Measurements from ENCODE around the gene C6orf89.

The C6orf89 gene

DNA sequence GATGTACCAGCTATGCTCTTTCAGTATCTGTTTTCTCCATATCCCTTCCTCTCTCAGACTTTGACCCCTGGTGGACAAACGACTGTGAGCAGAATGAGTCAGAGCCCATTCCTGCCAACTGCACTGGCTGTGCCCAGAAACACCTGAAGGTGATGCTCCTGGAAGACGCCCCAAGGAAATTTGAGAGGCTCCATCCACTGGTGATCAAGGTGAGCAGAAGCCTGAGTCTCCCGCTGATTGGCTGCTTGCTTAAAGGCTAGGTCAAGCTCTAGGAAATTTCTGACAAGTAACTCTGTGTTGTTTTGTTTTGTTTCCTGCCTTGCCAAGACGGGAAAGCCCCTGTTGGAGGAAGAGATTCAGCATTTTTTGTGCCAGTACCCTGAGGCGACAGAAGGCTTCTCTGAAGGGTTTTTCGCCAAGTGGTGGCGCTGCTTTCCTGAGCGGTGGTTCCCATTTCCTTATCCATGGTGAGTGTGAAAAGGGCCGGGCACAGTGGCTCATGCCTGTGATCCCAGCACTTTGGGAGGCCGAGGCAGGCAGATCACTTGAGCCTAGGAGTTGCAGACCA lies 28.6 kb downstream of the C6orf89 start:
- Mint-ChIP-seq H3K27ac (no peak overlapping the region), H3K36me3 (peaks cover 27% of the 10 kb centered on the region), H3K27me3 (no peaks in the 10 kb centered on the region), H3K9me3 (no peaks in the 10 kb centered on the region), H3K4me3 (no peak overlapping the region), H3K4me1 (peaks cover 11% of the 10 kb centered on the region)
- no peak for ATAC-seq (ENCODE audit: low read depth)
- no peak for DNase-seq (ENCODE audit: low spot score in 2 of 2)

DNA sequence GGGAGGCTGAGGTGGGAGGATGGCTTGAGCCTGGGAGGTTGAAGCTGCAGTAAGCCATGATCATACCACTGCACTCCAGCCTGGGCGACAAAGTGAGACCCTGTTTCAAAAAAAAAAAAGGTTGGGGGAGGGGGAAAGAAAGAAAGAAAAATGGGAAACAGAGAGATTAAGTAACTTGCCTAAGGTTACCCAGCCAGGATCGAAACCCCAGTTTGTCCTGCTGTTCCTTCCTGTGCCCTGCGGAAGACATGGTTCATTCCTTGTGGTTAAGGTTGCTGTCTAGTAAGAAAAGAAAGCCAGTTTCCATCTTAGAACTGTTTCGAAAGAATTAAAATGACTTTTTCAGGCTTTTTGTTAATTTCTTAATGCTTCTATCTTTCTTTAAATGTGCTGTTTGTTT lies 29.8 kb downstream of the C6orf89 start:
- Mint-ChIP-seq H3K27ac (no peak overlapping the region), H3K36me3 (peaks cover 32% of the 10 kb centered on the region), H3K27me3 (no peaks in the 10 kb centered on the region), H3K4me3 (no peak overlapping the region), H3K4me1 (peaks cover 11% of the 10 kb centered on the region), H3K9me3 (no peaks in the 10 kb centered on the region)
- ATAC-seq (ENCODE audit: low read depth) (no peak), DNase-seq (ENCODE audit: low spot score in 2 of 2) (no peak)

DNA sequence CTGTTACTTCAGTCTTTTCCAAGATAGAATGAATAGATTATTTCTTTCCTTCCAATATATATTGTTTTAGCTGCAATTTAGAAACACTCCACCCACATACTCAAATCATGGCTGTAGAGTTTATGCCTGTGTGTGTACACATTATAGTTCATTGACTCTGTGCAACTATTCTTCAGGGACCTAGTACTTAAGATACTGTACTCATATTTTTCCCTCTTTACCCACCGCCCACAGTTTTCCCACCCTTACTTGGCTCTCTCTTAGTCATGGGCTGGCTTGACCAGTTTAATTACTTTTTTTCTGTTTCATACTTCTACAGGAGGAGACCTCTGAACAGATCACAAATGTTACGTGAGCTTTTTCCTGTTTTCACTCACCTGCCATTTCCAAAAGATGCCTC lies 30.4 kb downstream of the C6orf89 start:
- H3K4me1 Mint-ChIP-seq: peaks cover 11% of the 10 kb centered on the region
- no peaks in the 10 kb centered on the region for H3K9me3 Mint-ChIP-seq
- DNase-seq (ENCODE audit: low spot score in 2 of 2): no peak
- peaks cover 33% of the 10 kb centered on the region for H3K36me3 Mint-ChIP-seq
- no peak for ATAC-seq (ENCODE audit: low read depth)
- H3K27me3 Mint-ChIP-seq: no peaks in the 10 kb centered on the region
- H3K4me3 Mint-ChIP-seq: no peak overlapping the region
- no peak overlapping the region for H3K27ac Mint-ChIP-seq

DNA sequence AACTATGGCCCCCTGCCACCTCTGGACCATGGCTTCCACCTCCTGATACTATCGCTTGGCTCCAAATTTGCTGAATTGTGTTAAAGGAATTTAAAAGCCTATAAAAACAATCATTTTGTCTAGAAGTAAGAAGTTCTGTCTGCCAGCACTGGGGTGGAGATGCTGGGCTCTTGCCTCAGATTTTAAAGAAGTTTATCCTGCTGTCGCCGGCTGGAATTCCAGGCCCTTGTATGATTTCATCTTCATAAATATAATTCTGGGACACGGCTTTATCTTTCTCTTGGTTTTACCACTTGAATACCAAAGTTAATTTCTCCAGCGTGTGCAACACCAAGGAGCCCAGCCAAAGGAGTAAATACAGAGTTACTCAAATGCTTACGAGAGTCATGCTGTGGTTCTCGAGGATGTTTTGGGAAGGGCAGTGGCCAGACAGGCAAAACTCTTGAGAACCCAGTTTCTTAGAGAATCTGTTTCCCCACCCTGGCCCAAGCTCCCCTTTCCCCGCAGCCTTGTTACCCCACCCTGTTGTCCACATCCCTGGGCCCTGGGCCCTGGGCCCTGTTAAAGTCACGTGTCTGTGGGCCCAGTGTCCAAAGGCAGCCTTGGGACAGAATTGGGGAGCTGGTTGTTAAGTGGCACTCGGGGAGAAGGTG lies 31.9 kb downstream of the C6orf89 start:
- DNase-seq (ENCODE audit: low spot score in 2 of 2) (no peak), ATAC-seq (ENCODE audit: low read depth) (no peak)
- no peaks in the 10 kb centered on the region for H3K9me3 Mint-ChIP-seq
- no peaks in the 10 kb centered on the region for H3K4me1 Mint-ChIP-seq
- H3K27ac Mint-ChIP-seq: no peak overlapping the region
- no peak overlapping the region for H3K4me3 Mint-ChIP-seq
- H3K36me3 Mint-ChIP-seq: peaks cover 28% of the 10 kb centered on the region
- no peaks in the 10 kb centered on the region for H3K27me3 Mint-ChIP-seq

DNA sequence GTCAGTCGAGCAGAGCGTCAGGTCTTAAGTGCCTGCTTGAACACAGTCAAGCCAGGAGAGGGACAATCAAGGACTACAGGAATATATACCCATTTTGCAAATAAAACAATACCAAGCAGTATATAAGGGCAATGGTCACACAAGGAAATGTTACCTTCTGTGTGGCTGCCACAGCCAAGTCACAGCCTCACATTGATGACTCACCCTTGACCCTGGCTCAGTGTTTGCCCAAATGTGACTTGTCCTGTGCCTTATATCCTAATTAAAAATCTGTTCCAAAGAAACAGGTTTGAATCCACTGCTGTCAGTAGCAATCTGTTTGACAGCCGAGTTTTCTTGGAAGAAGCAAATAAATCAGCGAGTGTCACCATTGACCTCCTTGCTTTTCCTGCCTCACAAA lies 34.3 kb downstream of the C6orf89 start:
- no peak overlapping the region for H3K27ac Mint-ChIP-seq
- ATAC-seq (ENCODE audit: low read depth): no peak
- no peaks in the 10 kb centered on the region for H3K9me3 Mint-ChIP-seq
- H3K36me3 Mint-ChIP-seq: peaks cover 24% of the 10 kb centered on the region
- no peak for DNase-seq (ENCODE audit: low spot score in 2 of 2)
- no peaks in the 10 kb centered on the region for H3K27me3 Mint-ChIP-seq
- H3K4me1 Mint-ChIP-seq: no peaks in the 10 kb centered on the region
- H3K4me3 Mint-ChIP-seq: no peak overlapping the region

DNA sequence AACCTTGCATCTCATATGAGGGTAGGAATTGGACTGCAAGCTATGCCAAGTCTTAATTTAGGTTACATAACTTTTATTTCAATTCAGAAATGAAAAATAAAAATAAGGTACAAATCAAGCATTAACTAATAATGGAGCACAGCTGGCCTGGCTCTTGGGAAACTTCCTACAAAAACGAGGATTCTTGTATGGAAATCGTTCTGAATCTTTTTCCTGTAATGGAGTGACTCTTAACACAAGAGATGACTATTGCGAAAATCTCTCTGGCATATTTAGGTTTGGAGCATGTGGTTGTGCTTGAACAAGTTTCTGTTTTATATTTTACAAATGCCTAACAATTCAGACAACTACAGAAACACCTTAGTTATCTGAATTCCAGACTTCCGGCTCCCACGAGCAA lies 34.8 kb downstream of the C6orf89 start:
- Mint-ChIP-seq H3K36me3 (peaks cover 22% of the 10 kb centered on the region), H3K4me3 (no peak overlapping the region), H3K4me1 (no peaks in the 10 kb centered on the region), H3K27me3 (no peaks in the 10 kb centered on the region), H3K9me3 (no peaks in the 10 kb centered on the region), H3K27ac (no peak overlapping the region)
- no peak for DNase-seq (ENCODE audit: low spot score in 2 of 2)
- ATAC-seq (ENCODE audit: low read depth): no peak

DNA sequence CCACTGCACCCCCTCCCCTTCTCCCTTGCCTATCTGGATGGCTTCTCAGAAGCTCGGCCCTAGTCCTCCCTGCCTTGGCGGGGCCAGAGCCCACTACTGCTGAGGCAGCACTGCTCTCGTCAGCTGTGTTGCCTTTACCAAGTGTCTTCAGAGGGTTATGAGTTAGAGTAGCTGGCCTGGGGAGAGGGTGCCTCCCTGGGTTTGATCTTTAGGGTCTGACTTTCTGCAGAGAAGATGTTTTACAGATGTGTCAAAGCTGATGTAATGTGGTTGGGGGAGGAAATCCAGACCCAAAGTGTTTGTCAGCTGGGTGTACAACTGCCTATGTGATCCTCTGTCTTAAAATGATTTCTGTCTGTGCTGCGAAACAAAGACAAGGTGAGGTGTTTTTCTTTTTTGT lies 38.4 kb downstream of the C6orf89 start:
- Mint-ChIP-seq H3K36me3 (peaks cover 15% of the 10 kb centered on the region), H3K9me3 (no peaks in the 10 kb centered on the region), H3K27ac (no peak overlapping the region), H3K4me3 (no peak overlapping the region), H3K27me3 (no peaks in the 10 kb centered on the region), H3K4me1 (no peaks in the 10 kb centered on the region)
- no peak for DNase-seq (ENCODE audit: low spot score in 2 of 2)
- no peak for ATAC-seq (ENCODE audit: low read depth)

DNA sequence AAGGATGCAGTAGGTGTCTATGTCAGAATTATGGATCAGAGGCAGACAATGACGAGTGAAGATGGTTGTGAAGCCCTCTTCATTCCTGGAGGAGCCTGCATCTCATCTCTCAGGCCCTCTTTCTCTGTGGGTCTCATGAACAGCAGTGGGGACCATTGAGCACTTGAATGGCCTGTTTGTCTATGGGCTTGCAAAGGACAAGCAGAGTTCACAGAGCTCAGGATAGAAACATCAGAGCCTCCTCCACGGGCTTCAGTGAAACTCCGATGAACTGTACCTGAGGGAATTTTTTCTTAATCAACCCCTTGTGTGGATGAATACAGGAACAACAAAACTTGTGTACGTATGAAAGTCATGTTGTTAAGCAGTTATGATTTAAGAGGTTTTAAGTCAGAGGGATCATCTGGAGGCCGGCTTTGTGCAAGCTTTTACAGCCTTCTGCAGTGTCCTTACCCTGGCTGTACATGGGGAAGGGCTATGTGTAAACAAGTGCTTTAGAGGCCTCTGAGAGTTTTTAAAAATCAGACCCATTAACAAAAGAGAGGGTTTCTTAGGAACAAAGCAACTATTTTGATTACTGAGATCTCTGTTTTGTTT lies 39.1 kb downstream of the C6orf89 start:
- no peak for ATAC-seq (ENCODE audit: low read depth)
- Mint-ChIP-seq H3K27ac (no peak overlapping the region), H3K4me3 (no peak overlapping the region), H3K4me1 (no peaks in the 10 kb centered on the region), H3K27me3 (no peaks in the 10 kb centered on the region), H3K36me3 (peaks cover 9% of the 10 kb centered on the region), H3K9me3 (no peaks in the 10 kb centered on the region)
- DNase-seq (ENCODE audit: low spot score in 2 of 2): no peak

DNA sequence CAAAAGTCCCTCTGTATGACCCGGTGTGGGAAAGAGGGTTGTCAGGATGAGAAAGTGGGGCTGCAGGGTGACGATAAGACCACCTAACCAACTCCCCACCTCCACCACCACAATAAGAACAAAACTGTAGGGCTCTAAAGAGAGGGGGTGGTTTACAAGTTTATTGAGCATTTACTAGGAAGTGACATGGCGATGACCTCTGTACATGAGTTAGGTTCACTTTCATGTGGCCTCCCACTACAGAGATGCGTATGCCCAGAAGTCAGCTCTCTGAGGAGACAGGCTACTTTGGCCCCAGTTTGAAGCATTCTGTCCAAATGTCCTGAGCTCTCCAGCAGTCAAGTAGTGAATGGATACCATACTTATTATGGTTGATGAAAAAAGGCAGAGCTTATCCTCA lies 40.1 kb downstream of the C6orf89 start:
- Mint-ChIP-seq H3K27me3 (no peaks in the 10 kb centered on the region), H3K27ac (peak overlapping the region; percentile 38), H3K36me3 (peaks cover 9% of the 10 kb centered on the region), H3K4me3 (no peak overlapping the region), H3K9me3 (no peaks in the 10 kb centered on the region), H3K4me1 (no peaks in the 10 kb centered on the region)
- DNase-seq (ENCODE audit: low spot score in 2 of 2): no peak
- no peak for ATAC-seq (ENCODE audit: low read depth)

DNA sequence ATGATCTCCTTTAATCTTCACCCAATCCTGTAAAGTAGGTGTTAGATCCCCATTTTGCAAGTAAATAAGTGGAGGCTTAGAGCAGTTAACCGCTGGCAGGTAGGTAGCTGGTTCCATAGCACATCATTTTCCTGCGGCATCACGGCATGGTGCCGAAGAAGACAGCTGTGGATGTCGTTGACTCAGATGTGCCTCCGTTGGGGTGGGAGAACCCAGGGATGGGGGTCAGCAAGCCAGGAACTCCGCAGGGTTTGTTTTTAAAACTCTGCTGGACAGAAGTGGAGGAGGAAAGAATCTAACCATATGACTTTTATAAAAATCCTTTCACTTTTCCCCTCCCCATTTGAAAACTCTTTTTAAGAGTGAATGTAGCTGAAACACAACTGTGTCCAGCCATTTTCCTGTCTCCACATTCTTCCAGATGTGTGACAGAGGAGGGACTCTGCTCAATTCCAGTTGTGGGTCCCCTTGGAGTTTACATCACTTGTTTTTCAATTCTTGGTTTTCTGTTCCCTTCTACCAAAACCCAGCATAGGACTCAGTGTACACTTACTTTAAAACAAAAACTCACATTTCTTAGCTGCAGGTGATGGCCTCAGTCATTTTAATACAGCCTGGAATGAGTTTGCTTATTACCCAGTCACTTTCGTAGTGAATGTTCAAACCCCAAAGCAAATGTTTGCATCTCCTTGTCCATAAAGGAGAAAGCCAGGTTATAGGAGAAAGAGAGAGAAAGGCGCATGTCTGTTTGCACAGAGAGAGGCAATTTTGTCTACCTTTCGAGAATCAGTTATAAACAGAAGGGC lies 41.2 kb downstream of the C6orf89 start:
- Mint-ChIP-seq H3K4me3 (no peak overlapping the region), H3K4me1 (no peaks in the 10 kb centered on the region), H3K36me3 (peaks cover 4% of the 10 kb centered on the region), H3K27ac (no peak overlapping the region), H3K9me3 (no peaks in the 10 kb centered on the region), H3K27me3 (no peaks in the 10 kb centered on the region)
- no peak for DNase-seq (ENCODE audit: low spot score in 2 of 2)
- ATAC-seq (ENCODE audit: low read depth): no peak

DNA sequence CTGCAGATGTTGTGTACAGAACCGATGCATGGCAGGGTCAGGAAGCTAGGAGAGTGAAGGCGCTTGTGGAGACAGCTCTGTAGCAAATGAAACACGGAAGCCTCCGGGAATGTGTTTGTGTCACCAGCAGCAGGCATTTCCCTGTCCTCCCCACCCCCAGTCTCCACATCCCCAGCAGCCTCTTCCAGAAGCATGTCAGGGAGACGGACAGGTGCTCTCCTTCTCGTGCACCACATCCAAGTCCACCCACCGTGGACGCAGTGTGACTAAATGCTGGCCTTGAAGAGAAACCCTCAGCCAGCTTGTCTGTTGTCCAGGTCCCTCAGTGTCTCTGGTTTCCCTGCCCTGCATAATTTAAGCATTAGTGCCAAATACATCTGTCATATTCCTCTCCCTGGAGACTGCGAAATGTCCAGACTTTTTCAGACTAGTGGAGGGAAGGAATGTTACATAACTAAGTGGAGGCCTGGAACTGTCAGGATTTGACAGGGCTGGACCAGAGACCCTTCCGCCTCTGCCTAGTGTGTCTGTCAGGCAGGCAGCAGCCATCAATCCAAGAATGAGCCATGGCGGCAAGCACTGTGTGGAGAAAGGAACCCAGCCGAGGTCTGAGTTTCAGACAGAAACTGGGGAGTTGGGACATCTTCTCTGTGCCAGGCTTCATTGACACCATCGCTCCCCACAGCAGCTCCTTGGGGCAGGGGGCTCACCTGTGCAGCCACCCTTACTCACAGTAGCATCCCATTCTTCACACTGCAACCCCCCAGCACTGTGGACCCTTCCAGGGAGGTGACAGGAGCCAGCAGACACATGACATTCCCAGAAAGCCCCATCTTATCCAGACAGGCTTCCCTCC lies 42.2 kb downstream of the C6orf89 start:
- no peak overlapping the region for H3K4me3 Mint-ChIP-seq
- H3K36me3 Mint-ChIP-seq: peaks cover 4% of the 10 kb centered on the region
- H3K27ac Mint-ChIP-seq: no peak overlapping the region
- no peak for ATAC-seq (ENCODE audit: low read depth)
- no peaks in the 10 kb centered on the region for H3K4me1 Mint-ChIP-seq
- DNase-seq (ENCODE audit: low spot score in 2 of 2): no peak
- H3K9me3 Mint-ChIP-seq: no peaks in the 10 kb centered on the region
- H3K27me3 Mint-ChIP-seq: no peaks in the 10 kb centered on the region

DNA sequence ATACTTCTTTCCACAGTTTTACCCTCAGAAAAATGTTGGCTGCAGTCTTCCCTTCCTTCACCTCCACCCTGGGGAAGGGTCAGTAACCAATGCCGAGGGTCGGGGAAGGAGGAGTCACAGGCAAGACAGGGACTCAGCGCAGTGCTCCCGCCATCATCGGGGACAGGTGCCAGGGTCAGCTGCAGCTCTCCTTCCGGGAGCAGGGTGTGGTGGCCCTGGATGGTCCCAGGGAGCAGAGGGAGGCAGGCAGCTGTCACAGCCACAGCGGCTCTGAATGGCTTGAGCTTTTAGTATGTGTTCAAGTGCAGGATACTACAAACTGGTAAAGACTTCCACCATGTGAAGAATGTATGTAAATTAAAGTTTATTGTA lies 42.8 kb downstream of the C6orf89 start:
- Mint-ChIP-seq H3K4me3 (no peak overlapping the region), H3K27me3 (no peaks in the 10 kb centered on the region), H3K27ac (no peak overlapping the region), H3K9me3 (no peaks in the 10 kb centered on the region), H3K36me3 (peaks cover 4% of the 10 kb centered on the region), H3K4me1 (no peaks in the 10 kb centered on the region)
- DNase-seq (ENCODE audit: low spot score in 2 of 2) (no peak), ATAC-seq (ENCODE audit: low read depth) (no peak)

DNA sequence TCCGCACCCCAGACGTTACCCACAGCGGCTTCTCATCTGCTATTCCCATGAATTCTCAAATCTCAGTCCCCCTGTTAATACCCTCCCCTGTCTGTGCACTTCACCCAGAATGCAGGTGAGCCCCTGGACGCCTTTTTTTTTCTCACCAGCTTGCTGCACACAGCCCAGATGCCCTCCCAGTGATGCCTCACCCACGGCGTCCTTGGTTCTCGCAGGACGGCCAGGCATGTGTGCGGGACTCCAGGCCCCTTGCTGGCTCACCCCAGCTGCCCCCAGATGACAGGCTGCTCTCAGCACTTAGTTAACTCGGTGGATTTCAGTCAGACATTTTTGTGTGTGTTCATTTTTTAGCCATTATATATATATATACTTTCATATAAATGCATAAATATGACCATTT lies 43.4 kb downstream of the C6orf89 start:
- no peaks in the 10 kb centered on the region for H3K27me3 Mint-ChIP-seq
- no peaks in the 10 kb centered on the region for H3K9me3 Mint-ChIP-seq
- H3K4me1 Mint-ChIP-seq: no peaks in the 10 kb centered on the region
- ATAC-seq (ENCODE audit: low read depth) (no peak), DNase-seq (ENCODE audit: low spot score in 2 of 2) (no peak)
- no peak overlapping the region for H3K27ac Mint-ChIP-seq
- H3K36me3 Mint-ChIP-seq: peaks cover 4% of the 10 kb centered on the region
- no peak overlapping the region for H3K4me3 Mint-ChIP-seq

DNA sequence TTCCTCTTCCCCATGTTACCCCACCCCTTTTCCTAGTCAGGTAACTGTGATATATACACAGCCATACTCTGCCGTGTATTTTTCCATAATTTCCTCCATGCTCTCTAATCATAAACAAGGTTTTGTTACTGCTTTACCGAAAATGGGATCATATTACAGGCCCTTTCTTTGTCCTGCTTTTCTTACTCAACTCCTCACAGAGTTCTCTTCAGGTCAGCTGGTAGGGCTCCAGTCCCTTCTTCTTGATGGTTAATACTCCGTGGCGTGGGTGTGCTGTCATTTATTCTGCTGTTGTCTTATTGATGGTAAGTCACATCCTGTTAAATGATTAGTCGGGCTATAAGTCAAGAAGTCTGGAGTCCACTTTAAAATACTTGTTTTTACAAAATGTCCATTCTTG lies 43.9 kb downstream of the C6orf89 start:
- Mint-ChIP-seq H3K9me3 (no peaks in the 10 kb centered on the region), H3K4me1 (no peaks in the 10 kb centered on the region), H3K4me3 (no peak overlapping the region), H3K27me3 (no peaks in the 10 kb centered on the region), H3K27ac (no peak overlapping the region), H3K36me3 (peaks cover 2% of the 10 kb centered on the region)
- DNase-seq (ENCODE audit: low spot score in 2 of 2) (no peak), ATAC-seq (ENCODE audit: low read depth) (no peak)

Measured in memory B cell (primary cell).